Measurements from ENCODE around the gene INTS4.

INTS4 gene

GRCh38 chr11:77890619-77891056 lies 103.8 kb downstream of the INTS4 start:
- TF ChIP-seq SIN3A (IDR thresholded peaks at IDR 0.05; ENCODE audit: borderline replicate concordance, insufficient read depth, low read length): 0 out of 2 replicates have a peak, but pooled peaks have one; percentile 55
- TF ChIP-seq REST (IDR thresholded peaks at IDR 0.05; ENCODE audit: insufficient read depth in 1 of 2, low read depth in 2 of 2, low read length in 2 of 2): 0 out of 4 replicates have a peak, but pooled peaks of 1 of the 2 experiments have one; percentile 19

- no peak for TF ChIP-seq TAF1 (IDR thresholded peaks at IDR 0.05; ENCODE audit: borderline replicate concordance, insufficient read depth, low read length)
- no peak for TF ChIP-seq POLR2AphosphoS5 (IDR thresholded peaks at IDR 0.05; ENCODE audit: low read depth, low read length)
- TF ChIP-seq REST (IDR thresholded peaks at IDR 0.05; ENCODE audit: insufficient read depth in 1 of 2, low read depth in 2 of 2, low read length in 2 of 2): no peak
- no peak for TF ChIP-seq SIN3A (IDR thresholded peaks at IDR 0.05; ENCODE audit: borderline replicate concordance, insufficient read depth, low read length)
- TF ChIP-seq FOXP2 (optimal IDR thresholded peaks at IDR 0.05; ENCODE audit: borderline replicate concordance, extremely low read depth, extremely low read length, insufficient read depth): no peak
Measured at GRCh38 chr11:77886401-77886800, 108.1 kb downstream of the INTS4 start.

- TF ChIP-seq TAF1 (IDR thresholded peaks at IDR 0.05; ENCODE audit: borderline replicate concordance, insufficient read depth, low read length) (no peak), SIN3A (IDR thresholded peaks at IDR 0.05; ENCODE audit: borderline replicate concordance, insufficient read depth, low read length) (no peak), POLR2AphosphoS5 (IDR thresholded peaks at IDR 0.05; ENCODE audit: low read depth, low read length) (no peak), FOXP2 (optimal IDR thresholded peaks at IDR 0.05; ENCODE audit: borderline replicate concordance, extremely low read depth, extremely low read length, insufficient read depth) (no peak), REST (IDR thresholded peaks at IDR 0.05; ENCODE audit: insufficient read depth in 1 of 2, low read depth in 2 of 2, low read length in 2 of 2) (no peak)
Measured at GRCh38 chr11:77884829-77885190, 109.7 kb downstream of the INTS4 start.

- TF ChIP-seq REST (IDR thresholded peaks at IDR 0.05; ENCODE audit: insufficient read depth in 1 of 2, low read depth in 2 of 2, low read length in 2 of 2) (no peak), SIN3A (IDR thresholded peaks at IDR 0.05; ENCODE audit: borderline replicate concordance, insufficient read depth, low read length) (no peak), POLR2AphosphoS5 (IDR thresholded peaks at IDR 0.05; ENCODE audit: low read depth, low read length) (no peak), FOXP2 (optimal IDR thresholded peaks at IDR 0.05; ENCODE audit: borderline replicate concordance, extremely low read depth, extremely low read length, insufficient read depth) (no peak), TAF1 (IDR thresholded peaks at IDR 0.05; ENCODE audit: borderline replicate concordance, insufficient read depth, low read length) (no peak)
Measured at GRCh38 chr11:77884186-77884828, 110.2 kb downstream of the INTS4 start.

- TF ChIP-seq REST (IDR thresholded peaks at IDR 0.05; ENCODE audit: insufficient read depth in 1 of 2, low read depth in 2 of 2, low read length in 2 of 2) (no peak), TAF1 (IDR thresholded peaks at IDR 0.05; ENCODE audit: borderline replicate concordance, insufficient read depth, low read length) (no peak), SIN3A (IDR thresholded peaks at IDR 0.05; ENCODE audit: borderline replicate concordance, insufficient read depth, low read length) (no peak), FOXP2 (optimal IDR thresholded peaks at IDR 0.05; ENCODE audit: borderline replicate concordance, extremely low read depth, extremely low read length, insufficient read depth) (no peak), POLR2AphosphoS5 (IDR thresholded peaks at IDR 0.05; ENCODE audit: low read depth, low read length) (no peak)
Measured at GRCh38 chr11:77883775-77884174, 110.7 kb downstream of the INTS4 start.

Measured in PFSK-1 (cell line).